RWPE1 (cell line): ENCODE results near the gene XRN2.
"Not testable (repeated sequence)": the region's sequence is repeated elsewhere in the genome, so short reads cannot be mapped to it uniquely, and the experiment has no call there.

ENCODE experiments used
- CTCF ChIA-PET: fragments of 350-600 bp; sonication (Branson Sonifier 250); formaldehyde crosslinking; extraction: SDS; loops from one replicate; lab custom pipeline; 2021; lab: Yijun Ruan, JAX
- POLR2A ChIA-PET: fragments of 400-600 bp; formaldehyde crosslinking; extraction: SDS; loops from one replicate; lab custom pipeline; 2020; ENCODE audit warnings: antibody characterized with exemption; ENCODE audit not compliant: low non-redundant PET; lab: Yijun Ruan, JAX
- DNase-seq: peaks from one replicate; pipeline ENCODE4 v3.0.0; 2012; ENCODE audit warnings: low spot score
- H3K27ac ChIP-seq: fragments of 450-650 bp; 2 replicates; pipeline ENCODE4 v1.5.1; 2017
- TF ChIP-seq, protein P1 (sequence below): fragments of 450-650 bp; conservative IDR thresholded peaks from 2 replicates; pipeline ENCODE4 v1.5.1; 2017; ENCODE audit warnings: low read depth, mild to moderate bottlenecking

Gene XRN2

DNA sequence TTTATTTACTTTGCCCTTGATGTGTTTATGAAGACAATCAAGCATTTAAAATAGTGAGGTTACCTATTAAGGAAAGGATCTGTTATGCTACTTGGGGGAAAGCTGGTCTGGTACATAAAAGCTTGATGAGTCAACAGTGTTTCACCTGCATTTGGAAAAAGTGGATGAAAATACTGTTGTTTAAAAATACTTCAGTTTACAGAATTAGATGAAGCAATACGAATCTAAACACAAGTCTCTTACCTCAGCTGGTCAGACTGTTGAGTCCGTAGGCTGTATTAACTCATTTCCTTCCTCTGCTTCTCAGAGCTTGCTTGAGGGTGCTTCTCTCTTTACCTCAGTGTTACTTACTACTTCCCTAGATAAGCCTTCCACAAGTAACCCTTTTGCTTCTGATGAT lies 58.1 kb downstream of the XRN2 start:
- no peak overlapping the region for H3K27ac ChIP-seq
- peak; percentile 13 for DNase-seq
- POLR2A ChIA-PET = no interaction called here
- CTCF ChIA-PET = no interaction called here
- TF ChIP-seq, protein P1, sequence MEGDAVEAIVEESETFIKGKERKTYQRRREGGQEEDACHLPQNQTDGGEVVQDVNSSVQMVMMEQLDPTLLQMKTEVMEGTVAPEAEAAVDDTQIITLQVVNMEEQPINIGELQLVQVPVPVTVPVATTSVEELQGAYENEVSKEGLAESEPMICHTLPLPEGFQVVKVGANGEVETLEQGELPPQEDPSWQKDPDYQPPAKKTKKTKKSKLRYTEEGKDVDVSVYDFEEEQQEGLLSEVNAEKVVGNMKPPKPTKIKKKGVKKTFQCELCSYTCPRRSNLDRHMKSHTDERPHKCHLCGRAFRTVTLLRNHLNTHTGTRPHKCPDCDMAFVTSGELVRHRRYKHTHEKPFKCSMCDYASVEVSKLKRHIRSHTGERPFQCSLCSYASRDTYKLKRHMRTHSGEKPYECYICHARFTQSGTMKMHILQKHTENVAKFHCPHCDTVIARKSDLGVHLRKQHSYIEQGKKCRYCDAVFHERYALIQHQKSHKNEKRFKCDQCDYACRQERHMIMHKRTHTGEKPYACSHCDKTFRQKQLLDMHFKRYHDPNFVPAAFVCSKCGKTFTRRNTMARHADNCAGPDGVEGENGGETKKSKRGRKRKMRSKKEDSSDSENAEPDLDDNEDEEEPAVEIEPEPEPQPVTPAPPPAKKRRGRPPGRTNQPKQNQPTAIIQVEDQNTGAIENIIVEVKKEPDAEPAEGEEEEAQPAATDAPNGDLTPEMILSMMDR = no peak

DNA sequence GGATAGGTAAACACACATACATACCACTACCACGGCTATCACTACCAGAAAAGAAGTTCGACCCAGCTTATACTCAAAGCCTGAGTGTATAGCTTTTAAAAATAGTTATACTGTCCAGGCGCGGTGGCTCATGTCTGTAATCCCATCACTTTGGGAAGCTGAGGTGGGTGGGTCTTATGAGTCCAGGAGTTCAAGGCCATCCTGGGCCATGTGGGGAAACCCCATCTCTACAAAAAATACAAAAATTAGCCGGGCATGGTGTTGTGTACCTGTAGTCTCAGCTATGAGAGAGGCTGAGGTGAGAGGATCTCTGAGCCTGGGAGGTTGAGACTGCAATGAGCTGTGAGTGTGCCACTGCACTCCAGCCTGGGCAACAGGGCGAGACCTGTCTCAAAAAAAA lies 61.3 kb downstream of the XRN2 start:
- CTCF ChIA-PET = no interaction called here
- POLR2A ChIA-PET = no interaction called here

DNA sequence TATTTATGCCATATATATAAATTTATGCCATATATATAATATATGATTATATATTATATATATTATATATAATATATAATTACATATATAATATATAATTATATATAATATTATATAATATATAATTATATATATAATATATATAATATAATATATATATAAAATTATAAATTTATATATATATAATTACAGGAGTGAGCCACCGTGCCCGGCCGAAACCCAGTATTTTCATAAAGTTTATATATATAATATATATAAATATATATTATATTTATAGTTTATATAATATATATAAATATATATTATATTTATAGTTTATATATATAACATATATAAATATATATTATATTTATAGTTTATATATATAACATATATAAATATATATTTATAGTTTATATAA lies 62.6 kb downstream of the XRN2 start:
- no peak for DNase-seq
- ChIA-PET CTCF (no interaction called here), POLR2A (no interaction called here)
- TF ChIP-seq, protein P1 = no peak
- H3K27ac ChIP-seq = no peak overlapping the region

More for the DNA sequence above, 61.3 kb downstream of the XRN2 start:
- TF ChIP-seq, protein P1 = no peak
- DNase-seq = no peak
- H3K27ac ChIP-seq = no peak overlapping the region

DNA sequence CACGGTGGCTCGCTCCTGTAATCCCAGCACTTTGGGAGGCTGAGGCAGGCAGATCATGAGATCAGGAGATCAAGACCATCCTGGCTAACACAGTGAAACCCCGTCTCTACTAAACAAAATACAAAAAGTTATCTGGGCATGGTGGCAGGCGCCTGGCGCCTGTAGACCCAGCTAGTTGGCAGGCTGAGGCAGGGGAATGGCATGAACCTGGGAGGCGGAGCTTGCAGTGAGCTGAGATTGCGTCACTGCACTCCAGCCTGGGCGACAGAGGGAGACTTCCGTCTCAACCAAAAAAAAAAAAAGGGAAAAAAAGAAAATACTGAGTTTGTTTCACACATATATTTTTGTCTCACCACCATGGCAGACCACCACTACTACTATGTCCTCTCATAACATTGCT lies 63.1 kb downstream of the XRN2 start:
- CTCF ChIA-PET, DNase-seq, H3K27ac ChIP-seq, POLR2A ChIA-PET: not testable (repeated sequence)

DNA sequence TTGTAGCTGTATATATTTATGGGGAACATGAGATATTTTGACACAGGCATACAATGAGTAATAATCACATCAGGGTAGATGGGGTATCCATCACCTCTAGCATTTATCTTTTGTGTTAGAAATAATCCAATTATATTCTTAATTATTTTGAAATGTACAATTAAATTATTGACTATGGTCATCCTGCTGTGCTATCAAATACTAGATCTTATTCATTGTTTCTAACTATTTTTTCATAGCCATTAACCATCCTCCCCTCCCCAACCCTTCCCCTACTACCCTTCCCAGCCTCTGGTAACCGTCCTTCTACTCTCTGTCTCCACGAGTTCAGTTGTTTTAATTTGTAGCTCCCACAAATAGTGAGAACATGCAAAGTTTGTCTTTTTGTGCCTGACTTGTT lies 65.7 kb downstream of the XRN2 start:
- ChIA-PET POLR2A (no interaction called here), CTCF (no interaction called here)
- no peak for DNase-seq
- H3K27ac ChIP-seq = no peak overlapping the region
- TF ChIP-seq, protein P1 = no peak

DNA sequence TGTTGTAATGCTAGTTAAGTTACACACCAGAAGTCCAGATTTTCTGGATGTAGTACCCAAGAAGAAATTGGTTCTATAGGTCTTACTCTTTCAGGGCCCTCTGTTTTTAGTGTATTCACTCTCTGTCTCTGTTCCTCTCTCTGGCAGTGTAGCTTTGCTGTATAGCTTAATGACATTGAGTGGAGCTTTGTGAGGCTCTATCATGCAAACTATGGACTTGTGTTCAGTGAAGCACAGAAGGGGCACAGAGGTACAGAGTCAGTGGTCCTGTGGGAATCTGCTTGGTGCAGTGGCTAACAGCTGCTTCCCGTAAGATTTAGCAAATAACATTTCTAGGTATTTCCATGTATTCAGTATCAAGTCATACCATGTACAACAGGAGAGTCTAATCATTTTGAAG lies 68.1 kb downstream of the XRN2 start:
- TF ChIP-seq, protein P1 = no peak
- CTCF ChIA-PET = no interaction called here
- no peak for DNase-seq
- H3K27ac ChIP-seq = no peak overlapping the region
- POLR2A ChIA-PET = no interaction called here

DNA sequence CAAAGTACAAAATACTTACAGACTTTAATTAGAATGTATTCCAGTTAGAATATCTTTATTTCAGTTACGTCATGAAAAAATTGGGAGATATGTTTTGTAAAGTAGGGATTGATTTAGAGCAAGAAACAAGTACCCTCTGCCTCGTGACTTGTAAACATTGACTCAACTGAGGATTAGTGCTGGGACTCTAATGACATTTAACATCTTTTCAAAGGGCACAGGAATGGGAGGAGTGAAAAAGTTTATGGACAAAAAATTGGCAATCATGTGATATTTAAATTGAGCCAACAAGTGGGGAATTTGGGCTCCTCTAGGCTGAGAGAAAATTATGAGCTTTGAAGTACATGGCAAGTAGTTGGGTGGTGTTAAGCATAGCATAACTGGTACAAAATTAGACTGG lies 68.9 kb downstream of the XRN2 start:
- H3K27ac ChIP-seq = no peak overlapping the region
- TF ChIP-seq, protein P1 = no peak
- ChIA-PET POLR2A (no interaction called here), CTCF (interaction anchor here (1.3 kb wide), 1 partner anchor 133 kb away, joined by 4 read pairs; no protein-coding TSS in a partner anchor)
- no peak for DNase-seq
